ENCODE data around the gene LSM5.

Gene LSM5

GRCh38 chr7:32495298-32496051, 5.3 kb upstream of the LSM5 start, which contains the start of gene AVL9:
TSS of gene AVL9 (plus strand) at chr7:32495489. CDS start at chr7:32495710, 221 bp downstream.
- TF ChIP-seq CTCF (IDR thresholded peaks at IDR 0.05) = no peak
- peak within 1 kb of the TSS; percentile 85 for H3K4me3 ChIP-seq
- peak; percentile 99 for DNase-seq (ENCODE audit: low spot score)
- H3K27ac ChIP-seq = peak within 1 kb of the TSS; percentile 96 to 98

- no peak for DNase-seq (ENCODE audit: low spot score)
- peak overlapping the region; percentile 96 to 98 for H3K27ac ChIP-seq
- TF ChIP-seq CTCF (IDR thresholded peaks at IDR 0.05) = no peak
- H3K4me3 ChIP-seq = peak overlapping the region; percentile 85
These were observed 4.7 kb upstream of the LSM5 start for GRCh38 chr7:32494946-32495297.

GRCh38 chr7:32489788-32490126, 423 bp downstream of the LSM5 start:
- no peak for TF ChIP-seq CTCF (IDR thresholded peaks at IDR 0.05)
- H3K27ac ChIP-seq = peak overlapping the region; percentile 76 to 82
- DNase-seq (ENCODE audit: low spot score) = no peak
- H3K4me3 ChIP-seq = peak overlapping the region; percentile 84

GRCh38 chr7:32481921-32482320, 8.3 kb downstream of the LSM5 start:
- H3K27ac ChIP-seq = no peak overlapping the region

GRCh38 chr7:32481176-32481575, 9.0 kb downstream of the LSM5 start:
- no peak for TF ChIP-seq CTCF (IDR thresholded peaks at IDR 0.05)
- Histone ChIP-seq H3K27ac (no peak overlapping the region), H3K4me3 (no peak overlapping the region)
- DNase-seq (ENCODE audit: low spot score) = no peak

More at GRCh38 chr7:32481921-32482320, 8.3 kb downstream of the LSM5 start:
- DNase-seq (ENCODE audit: low spot score) = no peak
- TF ChIP-seq CTCF (IDR thresholded peaks at IDR 0.05) = no peak
- no peak overlapping the region for H3K4me3 ChIP-seq

GRCh38 chr7:32479574-32480200, 10.5 kb downstream of the LSM5 start:
- DNase-seq (ENCODE audit: low spot score) = no peak
- TF ChIP-seq CTCF (IDR thresholded peaks at IDR 0.05) = peak; percentile 52

GRCh38 chr7:32477649-32477980, 12.6 kb downstream of the LSM5 start:
- Histone ChIP-seq H3K27ac (no peak overlapping the region), H3K4me3 (no peak overlapping the region)
- TF ChIP-seq CTCF (IDR thresholded peaks at IDR 0.05) = no peak
- DNase-seq (ENCODE audit: low spot score) = no peak

More at GRCh38 chr7:32479574-32480200, 10.5 kb downstream of the LSM5 start:
- Histone ChIP-seq H3K27ac (no peak overlapping the region), H3K4me3 (no peak overlapping the region)

Data from coronary artery (tissue), 2 donors.